GM12864 (cell line): ENCODE data around the gene SPEG.

ENCODE experiments used
- DNase-seq: peaks from one replicate; pipeline ENCODE4 v3.0.0-alpha.2; 2011; ENCODE audit warnings: low read depth
- H3K4me3 ChIP-seq: 2 replicates; pipeline ENCODE4 v1.5.1; 2011; ENCODE audit warnings: mild to moderate bottlenecking, low read depth, low read length, control low read depth
- CTCF ChIP-seq: IDR thresholded peaks from 2 replicates; pipeline ENCODE4 v1.5.1; 2011; ENCODE audit warnings: low read depth, mild to moderate bottlenecking, moderate library complexity, low read length, control low read depth, inconsistent platforms; ENCODE audit errors: missing control alignments

SPEG gene

GRCh38 chr2:219500135-219500534, 65.5 kb downstream of the SPEG start:
- H3K4me3 ChIP-seq, result peak overlapping the region; percentile 88
- DNase-seq, result no peak
- TF ChIP-seq CTCF, result peak; percentile 44

- H3K4me3 ChIP-seq, result no peak overlapping the region
- TF ChIP-seq CTCF, result no peak
- DNase-seq, result no peak
Measured at GRCh38 chr2:219501849-219502248, 67.2 kb downstream of the SPEG start.

- DNase-seq, result no peak
- no peak for TF ChIP-seq CTCF
- no peak overlapping the region for H3K4me3 ChIP-seq
Measured at GRCh38 chr2:219502618-219503017, 68.0 kb downstream of the SPEG start.

GRCh38 chr2:219505585-219505984, 70.9 kb downstream of the SPEG start:
- DNase-seq, result no peak
- no peak overlapping the region for H3K4me3 ChIP-seq

GRCh38 chr2:219506153-219506801, 71.6 kb downstream of the SPEG start:
- no peak for DNase-seq
- no peak overlapping the region for H3K4me3 ChIP-seq
- TF ChIP-seq CTCF, result no peak

More at GRCh38 chr2:219505585-219505984, 70.9 kb downstream of the SPEG start:
- TF ChIP-seq CTCF, result no peak

- DNase-seq, result no peak
- TF ChIP-seq CTCF, result no peak
- no peak overlapping the region for H3K4me3 ChIP-seq
Measured at GRCh38 chr2:219506802-219507526, 72.3 kb downstream of the SPEG start.
